ENCODE measurements around the gene S100G. TPM values are rescaled to one million over a fixed set of nuclear protein-coding genes. Genes with fewer than 3 reads are reported as not detected.

Gene S100G
- total RNA-seq, 1 donor from 2014 or later: not detected

Small RNA genes lying within 50 kb of the gene (small RNA-seq; reads per million reads assigned to genes)
- not detected for gene MIR548AM

Other genes starting within 250 kb of the S100G start
- gene CTPS2, start 62.5 kb downstream of the S100G start, total RNA-seq: 33.4 TPM
- 25.0 TPM for gene SYAP1, start 69.5 kb downstream of the S100G start, total RNA-seq
- 13.1 TPM for gene TXLNG, start 136.3 kb downstream of the S100G start, total RNA-seq
- gene RBBP7, start 220.2 kb downstream of the S100G start, total RNA-seq: 60.8 TPM

Measured in occipital lobe (tissue), 2 donors.